Renal pelvis (tissue), 4 donors: ENCODE data around the gene RPS16. TPM values are rescaled to one million over a fixed set of nuclear protein-coding genes. Genes with fewer than 3 reads are reported as not detected.
"Not testable (repeated sequence)": the region's sequence is repeated elsewhere in the genome, so short reads cannot be mapped to it uniquely, and the experiment has no call there.

Experiments
- DNase-seq: peaks from one replicate; pipeline ENCODE4 v3.0.0-alpha.2; 2013
- polyA plus RNA-seq, 3 donors: library from polyadenylated mRNA; unstranded; fragments of 120-200 nt; gene quantifications; one replicate each; pipeline ENCODE4 v1.2.1, GENCODE V29; 2013; ENCODE audit not compliant: insufficient read length in 3 of 3

Gene RPS16
- polyA plus RNA-seq, 3 donors, result 1,287 to 1,452 (median 1,291) TPM

DNA sequence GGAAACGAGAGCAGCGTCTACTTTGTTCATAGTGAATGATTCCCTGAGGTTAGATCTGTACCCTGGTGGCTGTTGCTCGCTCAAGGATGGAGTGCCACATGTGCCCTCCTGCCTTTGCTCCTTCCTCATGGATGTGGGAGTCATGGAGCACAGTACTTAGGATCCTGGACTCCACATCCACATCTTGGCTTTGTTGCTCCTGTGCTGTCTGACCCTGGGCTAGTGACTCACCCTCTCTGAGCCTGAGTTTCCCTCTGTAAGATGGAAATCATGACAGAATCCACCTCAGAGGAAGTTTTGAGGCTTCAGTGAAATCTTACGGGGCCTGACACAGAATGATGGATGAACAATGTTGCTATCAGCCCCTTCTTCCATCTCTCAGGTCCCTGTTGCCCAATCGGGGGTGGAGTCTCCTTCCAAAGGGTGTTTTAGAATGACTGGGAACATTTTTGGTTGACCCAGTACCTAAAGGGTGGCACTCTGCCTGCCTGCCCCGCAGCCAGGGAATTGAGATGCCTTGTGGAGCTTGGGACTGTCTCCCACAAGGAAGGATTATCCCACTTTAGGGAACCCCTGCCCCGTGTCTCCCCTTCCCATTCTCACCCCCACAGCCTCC lies 35.1 kb upstream of the RPS16 start:
- DNase-seq, result no peak

DNA sequence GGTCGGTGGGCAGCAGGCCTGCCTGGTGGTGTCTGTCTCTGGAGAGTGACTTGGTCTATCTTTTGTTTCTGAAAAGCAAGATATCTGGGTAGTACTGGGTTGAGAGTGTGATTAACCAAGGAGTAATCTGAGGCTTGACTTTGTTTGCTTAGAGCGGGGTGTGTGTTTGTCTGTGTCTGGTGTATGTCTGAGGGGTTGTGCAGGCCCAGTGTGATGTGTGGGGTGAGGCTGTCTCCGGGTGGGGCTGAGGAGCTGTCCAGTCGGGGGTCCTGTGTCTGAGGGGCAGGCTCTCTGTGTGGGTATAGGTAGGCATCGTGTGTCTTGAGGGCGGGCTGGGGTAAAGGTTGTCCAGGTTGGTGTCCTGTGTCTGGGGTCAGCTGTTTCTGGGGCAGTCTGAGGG lies 33.8 kb upstream of the RPS16 start:
- no peak for DNase-seq

DNA sequence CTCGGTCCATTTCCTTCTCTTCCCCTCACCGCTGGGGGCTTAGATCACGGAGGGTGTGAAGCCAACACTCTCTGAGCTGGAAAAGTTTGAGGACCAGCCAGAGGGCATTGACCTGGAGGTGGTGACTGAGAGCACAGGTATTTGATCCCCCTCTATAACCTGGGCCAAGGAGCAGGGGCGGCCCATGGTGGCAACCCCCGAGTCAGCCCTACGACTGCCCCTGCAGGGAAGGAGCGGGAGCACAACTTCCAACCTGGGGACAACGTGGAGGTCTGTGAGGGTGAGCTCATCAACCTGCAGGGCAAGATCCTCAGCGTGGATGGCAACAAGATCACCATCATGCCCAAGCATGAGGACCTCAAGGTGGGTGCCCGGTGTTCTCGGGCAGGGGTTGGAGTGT lies 33.3 kb upstream of the RPS16 start:
- no peak for DNase-seq

DNA sequence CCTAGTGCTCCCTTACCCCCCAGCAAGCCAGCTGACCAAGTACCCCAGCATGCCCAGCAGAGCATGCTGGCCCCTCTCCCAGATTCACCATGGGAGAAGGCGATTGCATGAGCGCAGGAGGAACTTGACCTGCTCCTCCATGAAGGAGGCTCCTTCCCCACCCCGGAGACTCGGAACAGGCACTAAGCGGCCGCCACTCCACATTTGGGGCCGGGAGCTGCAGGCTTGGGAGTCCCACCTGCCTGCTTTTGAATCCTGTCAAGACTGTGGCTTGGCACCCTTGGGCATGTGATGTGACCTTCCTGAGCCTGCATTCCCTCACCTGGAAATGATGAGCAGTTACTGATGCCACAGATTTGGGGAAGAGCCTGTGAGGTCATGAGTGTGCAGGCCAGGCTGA lies 32.2 kb upstream of the RPS16 start:
- no peak for DNase-seq

DNA sequence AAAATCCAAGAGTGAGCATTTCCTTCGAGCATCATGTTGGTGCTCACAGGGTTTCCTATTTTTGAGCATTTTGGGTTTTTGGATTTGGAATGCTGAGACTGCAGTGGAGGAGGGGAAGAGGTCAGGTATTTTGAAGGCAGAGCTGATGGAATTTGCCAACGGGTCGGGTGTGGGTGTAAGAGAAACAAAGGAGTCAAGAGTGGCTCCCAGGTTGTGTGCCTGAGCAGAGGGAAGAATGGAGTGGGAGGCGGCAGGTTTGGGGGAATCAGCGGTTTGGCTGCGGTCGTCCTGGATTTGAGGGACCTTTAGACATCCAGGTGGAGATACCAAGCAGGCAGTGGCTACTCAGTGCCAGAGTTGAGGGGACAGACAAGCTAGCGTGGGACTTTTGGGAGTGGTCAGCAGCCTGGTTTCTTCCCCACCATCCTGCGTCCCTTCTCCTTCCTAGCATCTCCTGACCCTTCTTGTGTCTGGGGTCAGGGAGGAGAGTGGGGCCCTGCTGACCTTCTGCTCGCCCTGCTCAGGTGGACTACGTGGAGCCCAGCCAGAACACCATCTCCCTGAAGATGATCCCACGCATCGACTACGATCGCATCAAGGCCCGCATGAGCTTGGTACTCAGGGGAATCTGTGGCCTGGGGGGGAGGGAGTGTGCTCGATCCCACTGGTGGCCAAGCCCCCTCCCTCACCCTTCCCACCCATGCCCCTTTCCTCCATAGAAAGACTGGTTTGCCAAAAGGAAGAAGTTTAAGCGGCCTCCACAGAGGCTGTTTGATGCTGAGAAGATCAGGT lies 30.4 kb upstream of the RPS16 start:
- no peak for DNase-seq

DNA sequence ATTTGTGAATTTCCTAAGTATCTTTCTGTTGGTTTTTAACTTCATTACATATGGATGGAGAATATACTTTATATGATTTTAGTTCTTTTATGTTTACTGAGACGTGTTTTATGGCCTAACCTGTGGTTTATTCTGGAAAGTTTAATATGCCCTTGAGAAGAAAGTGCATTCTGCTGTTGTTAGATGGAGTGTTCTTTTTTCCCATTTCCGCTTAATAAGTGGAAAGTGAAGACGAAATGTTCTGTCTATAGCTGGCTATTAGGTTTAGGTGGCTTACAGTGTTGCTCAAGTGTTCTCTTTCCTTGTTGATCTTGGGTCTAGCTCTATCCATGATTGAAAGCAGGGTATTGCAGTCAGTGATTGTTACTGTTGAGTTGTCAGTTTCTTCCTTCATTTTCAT lies 27.7 kb upstream of the RPS16 start:
- no peak for DNase-seq

DNA sequence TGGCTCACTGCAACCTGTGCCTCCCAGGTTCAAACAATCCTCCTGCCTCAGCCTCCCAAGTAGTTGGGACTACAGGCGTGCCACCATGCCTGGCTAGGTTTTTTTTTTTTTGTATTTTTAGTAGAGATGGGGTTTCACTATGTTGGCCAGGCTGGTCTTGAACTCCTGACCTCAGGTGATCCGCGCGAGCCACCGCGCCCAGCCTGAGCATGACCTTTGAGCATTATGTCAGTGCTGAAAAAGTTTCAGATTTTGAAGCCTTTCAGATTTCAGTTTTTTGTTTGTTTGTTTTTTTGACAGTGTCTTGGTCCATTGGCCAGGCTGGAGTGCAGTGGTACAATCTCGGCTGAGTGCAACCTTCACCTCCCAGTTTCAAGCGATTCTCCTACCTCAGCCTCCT lies 15.5 kb upstream of the RPS16 start:
- not testable (repeated sequence) for DNase-seq

DNA sequence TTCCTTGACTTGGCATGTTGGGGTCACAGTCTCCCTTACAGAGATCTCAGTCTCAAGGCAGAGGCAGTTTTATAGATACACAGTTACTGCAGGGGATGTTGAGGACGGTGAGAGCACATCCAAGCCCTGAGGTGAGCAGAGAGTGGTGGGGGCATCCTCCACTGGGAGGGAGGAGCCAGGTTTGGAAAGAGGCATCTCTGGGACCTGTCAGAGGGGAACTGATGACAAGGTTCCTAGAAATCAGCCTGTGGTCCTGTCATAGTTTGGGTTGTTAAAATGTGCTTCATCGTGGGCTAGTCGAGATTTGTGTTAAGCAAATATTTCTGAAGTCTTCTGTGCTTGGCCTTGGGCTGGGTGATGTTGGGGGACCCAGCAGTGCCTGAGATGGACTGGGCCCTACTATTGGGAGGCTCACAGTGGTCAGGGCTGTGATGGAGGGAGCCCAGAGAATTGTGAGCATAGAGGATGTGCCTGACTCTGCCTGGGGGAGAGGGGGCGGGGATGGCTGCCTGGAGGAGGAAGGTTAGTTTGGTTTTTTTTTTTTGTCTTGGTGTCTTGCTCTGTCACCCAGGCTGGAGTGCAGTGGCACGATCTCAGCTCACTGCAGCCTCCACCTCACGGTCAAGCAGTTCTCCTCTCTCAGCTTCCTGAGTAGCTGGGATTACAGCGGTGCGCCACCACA lies 13.5 kb upstream of the RPS16 start:
- DNase-seq, result no peak

DNA sequence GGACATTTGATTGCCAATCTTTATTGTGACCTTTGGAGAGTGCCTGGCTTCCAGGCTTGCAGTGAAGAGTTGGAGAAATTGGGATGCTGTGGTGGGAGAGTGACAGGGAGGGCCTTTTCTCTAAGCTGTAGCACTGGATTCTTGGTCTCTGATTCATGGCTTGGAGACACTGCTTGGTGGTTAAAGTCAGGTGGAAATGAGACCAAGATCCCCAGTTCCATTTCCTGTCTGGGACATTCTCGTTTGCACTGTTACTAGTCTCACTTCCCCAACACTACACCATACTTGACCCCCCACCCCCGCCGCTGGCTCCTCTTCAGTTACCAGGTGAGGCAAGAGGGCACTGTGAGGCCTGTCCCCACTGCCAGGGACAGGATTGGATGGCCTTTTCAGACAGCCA lies 12.5 kb upstream of the RPS16 start:
- DNase-seq, result no peak

DNA sequence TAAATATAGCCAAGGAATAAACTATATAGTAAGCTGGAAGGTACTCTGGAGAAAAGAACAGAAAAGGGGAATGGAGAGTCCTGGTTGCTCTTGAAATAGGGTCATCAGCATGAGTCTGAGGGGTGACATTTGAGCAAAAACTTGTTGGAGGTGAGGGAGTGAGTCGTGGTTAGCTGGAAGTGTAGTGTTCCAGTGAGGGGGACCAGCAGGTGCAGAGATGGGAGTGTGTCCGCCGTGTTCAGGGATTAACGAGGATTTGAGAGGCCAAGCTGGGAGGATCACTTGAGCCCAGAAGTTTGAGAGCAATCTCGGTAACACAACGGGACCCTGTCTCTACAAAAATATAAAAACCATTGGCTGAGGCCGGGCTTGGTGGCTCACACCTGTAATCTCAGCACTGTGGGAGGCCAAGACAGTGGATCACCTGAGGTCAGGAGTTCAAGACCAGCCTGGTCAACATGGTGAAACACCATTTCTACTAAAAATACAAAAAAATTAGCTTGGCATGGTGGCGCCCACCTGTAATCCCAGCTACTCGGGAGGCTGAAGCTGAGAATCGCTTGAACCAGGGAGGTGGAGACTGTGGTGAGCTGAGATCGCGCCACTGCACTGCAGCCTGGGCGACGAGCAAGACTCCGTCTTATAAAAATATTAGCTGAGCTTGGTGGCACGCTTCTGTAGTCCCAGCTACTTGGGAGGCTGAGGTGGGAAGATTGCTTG lies 10.8 kb upstream of the RPS16 start:
- DNase-seq, result no peak

DNA sequence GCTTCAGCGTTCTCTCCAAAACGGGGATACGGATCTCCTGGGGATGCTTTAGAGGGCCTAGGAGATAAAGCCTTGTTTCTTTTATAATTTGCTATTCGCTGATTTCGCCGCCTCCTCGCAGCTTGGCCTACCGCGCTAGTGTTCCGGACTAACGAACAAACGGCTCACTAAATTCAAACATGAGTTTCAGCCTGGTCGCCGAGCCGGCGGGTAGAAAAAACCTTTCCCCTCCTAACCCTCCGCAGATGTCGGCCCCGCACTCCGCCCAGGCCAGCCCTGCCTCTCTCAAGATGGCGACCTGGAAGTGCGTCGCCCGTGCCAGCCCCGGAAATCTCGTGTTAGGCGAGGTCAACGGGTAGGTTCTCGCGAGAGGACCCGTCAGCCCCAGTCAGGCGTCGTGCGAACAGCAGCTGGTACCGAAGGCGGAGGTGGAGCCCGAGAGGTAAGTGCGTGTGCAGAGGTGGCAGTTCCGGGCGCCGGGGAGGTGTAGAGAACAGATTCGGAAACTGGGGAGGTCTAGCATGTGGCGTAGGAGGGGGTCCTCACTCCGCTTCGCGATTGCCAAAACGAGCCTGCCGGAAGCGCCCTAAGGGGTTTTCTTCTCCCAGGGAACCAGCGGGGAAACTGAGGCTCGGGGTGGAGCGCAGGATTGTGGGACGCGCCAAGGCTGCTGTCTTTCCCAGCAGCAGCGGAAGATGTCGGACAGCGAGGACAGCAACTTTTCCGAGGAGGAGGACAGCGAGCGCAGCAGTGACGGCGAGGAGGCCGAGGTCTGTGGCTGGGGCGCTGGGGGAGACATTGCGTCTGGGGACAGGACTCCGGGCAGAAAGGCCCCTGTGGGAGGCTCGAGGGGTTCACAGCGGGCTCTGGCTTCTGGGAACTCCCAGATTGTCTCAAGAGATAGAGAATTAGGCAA lies 9.7 kb upstream of the RPS16 start, which contains the start of gene SUPT5H:
Gene SUPT5H, plus strand, starts transcription at position 387 of the 916 bp plus-strand sequence. Its CDS starts 309 bp downstream, at position 696.
- DNase-seq, result peak; percentile 97

DNA sequence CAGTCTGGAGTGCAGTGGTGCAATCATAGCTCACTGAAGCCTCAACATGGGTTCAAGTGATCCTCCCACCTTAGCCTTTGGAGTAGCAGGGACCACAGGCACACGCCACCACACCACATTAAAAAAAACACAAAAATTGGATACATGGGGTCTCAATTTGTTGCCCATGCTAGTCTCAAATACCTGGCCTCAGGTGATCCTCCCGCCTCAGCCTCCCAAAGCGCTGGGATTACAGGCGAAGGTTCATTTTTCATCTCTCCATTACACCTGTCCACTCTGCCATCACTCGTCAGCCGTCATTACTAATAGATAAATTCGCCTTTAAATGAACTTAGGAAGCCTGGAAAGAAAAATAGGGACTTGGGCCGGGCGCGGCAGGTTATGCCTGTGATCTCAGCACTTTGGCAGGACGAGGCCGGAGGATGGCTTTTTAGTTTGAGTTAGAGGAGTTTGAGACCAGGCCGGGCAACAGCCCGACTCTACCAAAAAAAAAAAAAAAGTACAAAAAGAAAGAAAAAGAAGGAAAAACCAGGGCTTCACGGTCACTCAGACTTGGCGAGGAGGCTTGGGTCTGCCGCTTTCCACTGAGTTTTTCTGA lies 8.9 kb upstream of the RPS16 start:
- no peak for DNase-seq

DNA sequence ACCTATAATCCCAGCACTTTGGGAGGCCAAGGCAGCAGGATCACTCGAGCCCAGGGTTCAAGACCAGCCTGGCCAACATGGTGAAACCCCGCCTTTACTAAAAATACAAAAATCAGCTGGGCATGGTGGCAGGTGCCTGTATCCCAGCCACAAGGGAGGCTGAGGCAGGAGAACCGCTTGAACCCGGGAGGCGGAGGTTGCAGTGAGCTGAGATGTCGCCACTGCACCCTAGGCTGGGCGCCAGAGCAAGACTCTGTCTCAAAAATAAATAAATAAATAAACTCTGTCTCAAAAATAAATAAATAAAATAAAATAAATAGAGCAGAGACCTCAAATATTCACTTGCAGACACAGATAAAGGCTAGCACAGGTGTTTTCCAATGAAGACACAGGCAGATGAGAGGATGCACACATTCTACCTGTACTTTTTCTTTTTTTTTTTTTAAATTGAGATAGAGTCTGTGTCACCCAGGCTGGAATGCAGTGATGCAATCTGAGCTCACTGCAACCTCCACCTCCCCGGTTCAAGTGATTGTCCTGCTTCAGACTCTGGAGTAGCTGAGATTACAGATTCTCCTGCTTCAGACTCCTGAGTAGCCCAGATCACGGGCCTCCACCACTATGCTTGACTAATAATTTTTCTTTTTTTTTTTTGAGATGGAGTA lies 2.7 kb upstream of the RPS16 start:
- DNase-seq, result no peak

DNA sequence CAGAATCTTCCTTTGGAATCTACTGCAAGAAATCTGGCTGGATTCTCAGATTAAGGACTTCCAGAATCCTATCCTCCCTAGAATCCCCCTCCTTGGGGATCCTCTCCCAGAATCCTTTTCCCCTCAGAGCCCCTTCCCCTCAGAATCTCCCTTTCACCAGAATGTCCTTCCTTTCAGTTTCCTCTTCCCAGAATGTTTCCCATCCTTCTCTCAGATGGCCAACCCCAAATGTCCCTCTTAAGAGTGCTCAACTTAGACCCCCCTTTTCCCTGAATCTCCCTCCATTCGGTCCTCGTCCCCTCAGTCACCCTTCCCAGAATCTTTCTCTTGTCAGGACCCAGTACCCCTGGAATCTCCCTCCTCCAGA lies 584 bp upstream of the RPS16 start:
- DNase-seq, result no peak

DNA sequence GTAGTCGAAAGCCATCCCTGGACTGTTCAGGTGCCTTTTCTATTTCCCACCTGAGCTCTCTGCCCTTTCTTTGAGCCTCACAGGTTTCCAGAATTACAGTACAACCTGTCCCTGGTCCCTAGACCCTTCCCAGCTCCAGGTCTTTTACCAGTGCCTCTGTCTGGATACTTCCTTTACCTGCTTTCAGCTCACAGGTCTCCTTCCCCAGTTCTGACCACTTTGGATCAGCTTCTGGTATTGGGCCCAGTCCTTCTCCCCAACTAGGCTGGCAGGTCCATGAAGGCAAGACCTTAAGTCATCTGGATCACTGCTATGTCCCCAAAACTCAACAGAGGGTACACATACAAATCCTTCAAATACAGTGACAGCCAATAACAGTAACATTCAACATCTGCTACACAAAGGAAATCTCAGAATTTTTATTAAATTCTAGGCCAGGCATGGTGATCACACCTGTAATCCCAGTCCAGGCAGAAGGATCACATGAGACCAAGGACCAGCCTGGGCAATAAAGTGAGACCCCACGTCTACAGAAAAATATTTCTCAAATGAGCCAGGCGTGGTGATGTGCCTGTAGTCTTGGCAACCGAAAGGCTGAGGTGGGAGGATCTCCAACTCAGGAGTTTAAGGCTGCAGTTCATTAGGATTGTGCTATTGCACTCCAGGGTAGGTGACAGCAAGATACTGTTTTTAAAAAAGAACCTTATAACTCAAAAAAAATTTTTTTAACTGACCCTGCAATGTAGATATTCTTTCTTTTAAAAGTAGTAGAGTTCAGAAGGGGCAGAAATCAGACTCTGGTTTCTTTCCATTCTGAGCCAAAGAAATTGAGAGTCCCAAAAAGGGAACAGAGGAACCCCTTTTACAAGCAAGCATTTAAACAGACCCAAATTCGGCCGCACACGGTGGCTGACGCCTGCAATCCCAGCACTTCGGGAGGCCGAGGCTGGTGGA lies 1.3 kb downstream of the RPS16 start:
- no peak for DNase-seq

DNA sequence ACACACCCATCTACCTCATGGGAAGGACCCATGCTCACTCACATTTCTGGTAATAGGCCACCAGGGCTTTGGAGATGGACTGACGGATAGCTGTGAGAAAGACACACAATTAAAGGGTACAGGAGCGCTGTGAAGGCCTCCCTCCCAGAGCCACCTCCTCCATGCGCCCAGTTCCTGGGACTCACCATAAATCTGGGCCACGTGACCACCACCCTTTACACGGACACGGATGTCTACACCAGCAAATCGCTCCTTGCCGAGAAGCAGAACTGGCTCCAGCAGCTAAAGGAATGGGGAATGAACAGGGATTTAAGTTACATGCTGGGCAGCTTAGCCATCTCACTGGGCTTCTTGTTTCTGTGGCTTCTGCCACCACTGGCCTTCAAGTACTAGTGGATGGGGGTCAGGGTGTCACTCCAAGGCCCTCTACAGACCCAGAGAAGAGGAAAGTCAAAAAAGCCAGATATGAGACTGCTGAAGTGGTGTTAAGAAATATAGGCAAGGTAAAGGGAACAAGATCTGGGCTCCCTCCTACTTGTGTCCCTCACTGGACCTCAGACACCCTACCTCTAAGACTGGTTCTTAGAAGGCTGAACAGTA lies 2.2 kb downstream of the RPS16 start:
- no peak for DNase-seq

DNA sequence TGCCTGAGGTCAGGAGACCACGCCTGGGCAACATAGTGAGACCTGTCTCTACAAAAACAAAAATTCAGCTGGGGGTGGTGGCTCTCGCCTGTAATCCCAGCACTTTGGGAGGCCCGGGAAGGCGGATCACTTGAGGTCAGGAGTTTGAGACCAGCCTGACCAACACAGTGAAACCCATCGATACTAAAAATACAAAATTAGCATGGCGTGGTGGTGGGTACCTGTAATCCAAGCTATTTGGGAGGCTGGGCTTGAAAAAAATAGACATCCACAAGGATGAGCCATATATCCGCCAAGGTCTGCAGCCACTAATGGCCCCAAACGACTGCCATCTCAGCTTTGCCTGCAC lies 3.1 kb downstream of the RPS16 start:
- no peak for DNase-seq

DNA sequence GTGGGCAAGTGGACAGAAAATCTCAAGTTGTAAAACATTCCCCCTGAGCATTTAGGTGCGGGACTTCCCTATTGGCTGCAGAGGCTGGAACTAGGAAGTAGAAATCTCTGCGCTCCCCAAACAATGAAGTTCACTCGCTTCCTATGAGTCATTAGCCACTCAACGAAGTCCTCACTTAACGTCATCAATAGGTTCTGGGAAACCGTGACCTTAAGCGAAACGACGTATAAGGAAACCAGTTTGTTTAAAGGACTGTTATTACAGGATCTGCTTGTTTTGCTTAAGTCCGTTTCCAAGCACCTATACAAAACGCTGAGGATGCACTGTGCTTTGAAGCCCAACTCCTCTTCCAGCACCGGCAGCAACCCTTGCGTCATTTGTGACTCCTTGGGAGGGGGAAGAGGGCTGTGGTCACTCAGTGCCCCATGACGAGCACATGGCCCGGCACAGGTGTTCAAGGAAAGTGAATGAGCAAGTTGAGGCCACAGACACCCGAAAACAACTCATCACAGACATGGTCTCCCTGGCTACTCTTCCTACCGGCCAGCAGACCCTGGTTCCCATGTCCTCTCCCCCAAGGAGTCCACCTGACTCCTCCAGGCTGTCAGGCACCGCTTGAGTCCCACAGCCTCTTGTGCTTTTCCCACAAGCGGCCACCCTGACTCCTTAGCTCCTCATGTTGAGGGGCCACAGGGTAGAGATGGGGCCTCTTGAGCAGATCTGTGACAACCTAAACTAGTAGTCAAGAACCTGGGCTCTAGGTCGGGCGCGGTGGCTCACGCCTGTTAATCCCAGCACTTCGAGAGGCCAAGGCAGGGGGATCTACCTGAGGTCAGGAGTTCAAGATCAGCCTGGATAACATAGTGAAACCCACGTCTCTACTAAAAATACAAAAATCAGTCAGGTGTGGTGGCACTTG lies 4.8 kb downstream of the RPS16 start:
- DNase-seq, result no peak
